BE2C (cell line): ENCODE data around the gene RASGRP1.
A peak's percentile ranks its signal among the peaks of the same experiment; 100 is the strongest.

ENCODE experiments used
- DNase-seq: peaks from one replicate; pipeline ENCODE4 v3.0.0-alpha.2; 2020
- H3K27me3 ChIP-seq: fragments of 250-450 bp; sonication (Bioruptor Pico); 2 replicates; pipeline ENCODE4 v1.5.1; 2020; ENCODE audit warnings: mild to moderate bottlenecking
- H3K36me3 ChIP-seq: fragments of 250-450 bp; sonication (Bioruptor Pico); 2 replicates; pipeline ENCODE4 v1.5.1; 2020; ENCODE audit warnings: mild to moderate bottlenecking
- H3K4me1 ChIP-seq: fragments of 250-450 bp; sonication (Bioruptor Pico); 2 replicates; pipeline ENCODE4 v1.5.1; 2020
- H3K4me3 ChIP-seq: 2 replicates; pipeline ENCODE4 v1.5.1; 2011; ENCODE audit warnings: low read depth, low read length
- H3K9me3 ChIP-seq: fragments of 250-450 bp; sonication (Bioruptor Pico); 2 replicates; pipeline ENCODE4 v1.5.1; 2020
- CTCF ChIP-seq: IDR thresholded peaks from 2 replicates; pipeline ENCODE4 v1.5.1; 2012; ENCODE audit warnings: mild to moderate bottlenecking, low read depth, low read length

RASGRP1 gene

GRCh38 chr15:38514601-38515000, 50.0 kb downstream of the RASGRP1 start:
- Histone ChIP-seq H3K4me3 (no peak overlapping the region), H3K9me3 (no peaks in the 10 kb centered on the region), H3K27me3 (peaks cover under 1% of the 10 kb centered on the region; the same call in 1 of the 2 replicates), H3K4me1 (no peaks in the 10 kb centered on the region), H3K36me3 (no peaks in the 10 kb centered on the region)
- no peak for DNase-seq
- no peak for TF ChIP-seq CTCF

- no peaks in the 10 kb centered on the region for H3K36me3 ChIP-seq
These were observed 51.7 kb downstream of the RASGRP1 start for GRCh38 chr15:38512901-38513300.

GRCh38 chr15:38509152-38509551, 55.5 kb downstream of the RASGRP1 start:
- no peaks in the 10 kb centered on the region for H3K4me1 ChIP-seq
- H3K27me3 ChIP-seq = no peaks in the 10 kb centered on the region
- H3K9me3 ChIP-seq = no peaks in the 10 kb centered on the region
- TF ChIP-seq CTCF = no peak
- H3K4me3 ChIP-seq = no peak overlapping the region
- no peak for DNase-seq
- H3K36me3 ChIP-seq = no peaks in the 10 kb centered on the region

More at GRCh38 chr15:38512901-38513300, 51.7 kb downstream of the RASGRP1 start:
- no peaks in the 10 kb centered on the region for H3K9me3 ChIP-seq
- peak; percentile 13 for DNase-seq
- H3K4me3 ChIP-seq = no peak overlapping the region
- TF ChIP-seq CTCF = no peak
- no peaks in the 10 kb centered on the region for H3K4me1 ChIP-seq
- no peaks in the 10 kb centered on the region for H3K27me3 ChIP-seq

GRCh38 chr15:38508647-38509046, 56.0 kb downstream of the RASGRP1 start:
- H3K4me3 ChIP-seq = no peak overlapping the region
- DNase-seq = no peak
- H3K4me1 ChIP-seq = no peaks in the 10 kb centered on the region
- TF ChIP-seq CTCF = no peak
- H3K27me3 ChIP-seq = no peaks in the 10 kb centered on the region
- no peaks in the 10 kb centered on the region for H3K36me3 ChIP-seq
- no peaks in the 10 kb centered on the region for H3K9me3 ChIP-seq

- Histone ChIP-seq H3K4me1 (no peaks in the 10 kb centered on the region), H3K27me3 (no peaks in the 10 kb centered on the region), H3K4me3 (no peak overlapping the region), H3K36me3 (no peaks in the 10 kb centered on the region), H3K9me3 (no peaks in the 10 kb centered on the region)
- TF ChIP-seq CTCF = no peak
- no peak for DNase-seq
These were observed 57.0 kb downstream of the RASGRP1 start for GRCh38 chr15:38507570-38507969.

GRCh38 chr15:38506997-38507396, 57.6 kb downstream of the RASGRP1 start:
- DNase-seq = no peak
- no peak overlapping the region for H3K4me3 ChIP-seq
- no peaks in the 10 kb centered on the region for H3K27me3 ChIP-seq
- H3K36me3 ChIP-seq = no peaks in the 10 kb centered on the region
- no peak for TF ChIP-seq CTCF
- H3K4me1 ChIP-seq = no peaks in the 10 kb centered on the region
- H3K9me3 ChIP-seq = no peaks in the 10 kb centered on the region
